ENCODE results near the gene CACNA1A. TPM values are rescaled to one million over a fixed set of nuclear protein-coding genes. Genes with fewer than 3 reads are reported as not detected.

CACNA1A gene
- total RNA-seq, 1 experiment from 2014 or later, result not detected

GRCh38 chr19:13410946-13411345 is 95.3 kb downstream of the CACNA1A start:
- ChIA-PET POLR2A (no interaction called here), CTCF (interaction anchor here (0.7 to 1.7 kb wide), 2 partner anchors 18 to 179 kb away, joined by 3 read pairs; no protein-coding TSS in a partner anchor)
- no peak for TF ChIP-seq CTCF (IDR thresholded peaks at IDR 0.05; ENCODE audit: unreplicated experiment)
- Mint-ChIP-seq H3K27ac (ENCODE audit: low read depth, unreplicated experiment) (no peak overlapping the region), H3K9me3 (ENCODE audit: unreplicated experiment) (no peaks in the 10 kb centered on the region), H3K4me3 (ENCODE audit: unreplicated experiment) (no peak overlapping the region), H3K36me3 (ENCODE audit: insufficient read depth, unreplicated experiment) (no peaks in the 10 kb centered on the region), H3K27me3 (ENCODE audit: insufficient read depth, unreplicated experiment) (peaks cover 32% of the 10 kb centered on the region), H3K4me1 (ENCODE audit: insufficient read depth, unreplicated experiment) (no peaks in the 10 kb centered on the region)
- intact Hi-C loops (cut with micrococcal nuclease), result no loop called here
- no peak for DNase-seq (ENCODE audit: unreplicated experiment)
- no TSS peak for BruUV-seq (replicated peaks)

GRCh38 chr19:13408889-13409518 is 97.3 kb downstream of the CACNA1A start:
- H3K36me3 Mint-ChIP-seq (ENCODE audit: insufficient read depth, unreplicated experiment), result no peaks in the 10 kb centered on the region
- POLR2A ChIA-PET, result interaction anchor here (1.7 kb wide), 1 partner anchor 10 kb away, joined by 4 read pairs; no protein-coding TSS in a partner anchor
- H3K9me3 Mint-ChIP-seq (ENCODE audit: unreplicated experiment), result no peaks in the 10 kb centered on the region
- H3K27ac Mint-ChIP-seq (ENCODE audit: low read depth, unreplicated experiment), result no peak overlapping the region
- H3K27me3 Mint-ChIP-seq (ENCODE audit: insufficient read depth, unreplicated experiment), result peaks cover 20% of the 10 kb centered on the region
- H3K4me1 Mint-ChIP-seq (ENCODE audit: insufficient read depth, unreplicated experiment), result no peaks in the 10 kb centered on the region
- no peak for TF ChIP-seq CTCF (IDR thresholded peaks at IDR 0.05; ENCODE audit: unreplicated experiment)
- no peak overlapping the region for H3K4me3 Mint-ChIP-seq (ENCODE audit: unreplicated experiment)
- BruUV-seq (replicated peaks), result no TSS peak
- CTCF ChIA-PET, result interaction anchor here (0.6 kb wide), 2 partner anchors 71 to 386 kb away, joined by 3 to 5 read pairs; no protein-coding TSS in a partner anchor
- DNase-seq (ENCODE audit: unreplicated experiment), result no peak
- intact Hi-C loops (cut with micrococcal nuclease), result no loop called here

GRCh38 chr19:13404236-13404635 is 102.0 kb downstream of the CACNA1A start:
- Mint-ChIP-seq H3K9me3 (ENCODE audit: unreplicated experiment) (no peaks in the 10 kb centered on the region), H3K36me3 (ENCODE audit: insufficient read depth, unreplicated experiment) (no peaks in the 10 kb centered on the region), H3K27me3 (ENCODE audit: insufficient read depth, unreplicated experiment) (peaks cover 8% of the 10 kb centered on the region), H3K27ac (ENCODE audit: low read depth, unreplicated experiment) (no peak overlapping the region), H3K4me3 (ENCODE audit: unreplicated experiment) (no peak overlapping the region), H3K4me1 (ENCODE audit: insufficient read depth, unreplicated experiment) (peaks cover 3% of the 10 kb centered on the region)
- intact Hi-C loops (cut with micrococcal nuclease), result no loop called here
- POLR2A ChIA-PET, result interaction anchor here (0.5 kb wide), 1 partner anchor 303 kb away, joined by 3 read pairs; no protein-coding TSS in a partner anchor
- no peak for DNase-seq (ENCODE audit: unreplicated experiment)
- no peak for TF ChIP-seq CTCF (IDR thresholded peaks at IDR 0.05; ENCODE audit: unreplicated experiment)
- BruUV-seq (replicated peaks), result no TSS peak
- CTCF ChIA-PET, result interaction anchor here (0.6 to 0.8 kb wide), 2 partner anchors 8 to 24 kb away, joined by 3 to 4 read pairs; no protein-coding TSS in a partner anchor

DNA sequence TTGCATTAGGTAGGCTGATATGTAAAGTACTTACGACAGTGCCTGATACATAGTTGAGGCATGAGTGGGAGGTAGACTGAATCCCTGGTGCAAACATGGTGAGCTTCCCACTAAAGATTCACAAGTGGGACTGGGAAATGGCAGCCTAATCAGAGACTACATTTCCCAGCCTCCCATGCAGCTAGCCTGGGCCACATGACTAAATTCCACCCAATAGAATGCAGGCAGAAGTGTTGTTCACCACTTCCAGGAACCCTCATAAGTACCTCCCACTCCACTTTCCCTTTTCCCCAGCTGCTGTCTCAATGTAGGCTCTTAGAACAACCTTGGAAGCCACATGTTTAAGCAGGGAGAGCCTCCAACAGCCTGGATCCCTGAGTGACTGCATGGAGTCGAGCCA is 104.9 kb downstream of the CACNA1A start:
- no peak overlapping the region for H3K4me3 Mint-ChIP-seq (ENCODE audit: unreplicated experiment)
- H3K36me3 Mint-ChIP-seq (ENCODE audit: insufficient read depth, unreplicated experiment), result no peaks in the 10 kb centered on the region
- H3K27me3 Mint-ChIP-seq (ENCODE audit: insufficient read depth, unreplicated experiment), result no peaks in the 10 kb centered on the region
- intact Hi-C loops (cut with micrococcal nuclease), result no loop called here
- H3K27ac Mint-ChIP-seq (ENCODE audit: low read depth, unreplicated experiment), result no peak overlapping the region
- POLR2A ChIA-PET, result no interaction called here
- no TSS peak for BruUV-seq (replicated peaks)
- TF ChIP-seq CTCF (IDR thresholded peaks at IDR 0.05; ENCODE audit: unreplicated experiment), result no peak
- no peaks in the 10 kb centered on the region for H3K9me3 Mint-ChIP-seq (ENCODE audit: unreplicated experiment)
- peak; percentile 40 for DNase-seq (ENCODE audit: unreplicated experiment)
- H3K4me1 Mint-ChIP-seq (ENCODE audit: insufficient read depth, unreplicated experiment), result peaks cover 12% of the 10 kb centered on the region
- CTCF ChIA-PET, result interaction anchor here (0.6 kb wide), 1 partner anchor 309 kb away, joined by 3 read pairs; no protein-coding TSS in a partner anchor

Data from MCF 10A (cell line).